ENCODE results near the gene YDJC.
"Not testable (repeated sequence)": the region's sequence is repeated elsewhere in the genome, so short reads cannot be mapped to it uniquely, and the experiment has no call there.

GRCh38 chr22:21617337-21617736 lies 12.5 kb downstream of the YDJC start:
- TF ChIP-seq CTCF (IDR thresholded peaks at IDR 0.05); ZFX (IDR thresholded peaks at IDR 0.05; ENCODE audit: borderline replicate concordance): not testable (repeated sequence)

All from 22Rv1 (cell line).